GM18870 (cell line): ENCODE measurements around the gene ANXA11.
"Not testable (repeated sequence)": the region's sequence is repeated elsewhere in the genome, so short reads cannot be mapped to it uniquely, and the experiment has no call there.

Source experiments
- ATAC-seq: cut with Tn5 transposase; IDR thresholded peaks from one replicate; pipeline ENCODE4 v1.9.1; 2021; ENCODE audit warnings: moderate library complexity; ENCODE audit not compliant: unreplicated experiment

The ANXA11 gene

GRCh38 chr10:80210259-80210658, 4.9 kb upstream of the ANXA11 start:
- no peak for ATAC-seq

- ATAC-seq, result no peak
Observed at GRCh38 chr10:80207768-80208370, 2.5 kb upstream of the ANXA11 start.

GRCh38 chr10:80206277-80206655, 929 bp upstream of the ANXA11 start:
- ATAC-seq, result no peak

- ATAC-seq, result no peak
Observed at GRCh38 chr10:80204677-80205476, 460 bp downstream of the ANXA11 start.

- ATAC-seq, result peak; percentile 1
Observed at GRCh38 chr10:80203835-80204676, 1.3 kb downstream of the ANXA11 start.

- ATAC-seq, result peak; percentile 73
Observed at GRCh38 chr10:80202934-80203834, 2.2 kb downstream of the ANXA11 start.

- ATAC-seq, result not testable (repeated sequence)
Observed at GRCh38 chr10:80202530-80202929, 2.8 kb downstream of the ANXA11 start.

GRCh38 chr10:80201608-80202141, 3.7 kb downstream of the ANXA11 start:
- no peak for ATAC-seq

GRCh38 chr10:80200687-80201086, 4.7 kb downstream of the ANXA11 start:
- ATAC-seq, result no peak

- no peak for ATAC-seq
Observed at GRCh38 chr10:80200259-80200658, 5.1 kb downstream of the ANXA11 start.

GRCh38 chr10:80199828-80200227, 5.5 kb downstream of the ANXA11 start:
- no peak for ATAC-seq

- no peak for ATAC-seq
Observed at GRCh38 chr10:80197972-80198916, 7.1 kb downstream of the ANXA11 start.

- ATAC-seq, result peak; percentile 2
Observed at GRCh38 chr10:80196950-80197315, 8.4 kb downstream of the ANXA11 start.

GRCh38 chr10:80196270-80196949, 8.9 kb downstream of the ANXA11 start:
- ATAC-seq, result peak; percentile 78

- no peak for ATAC-seq
Observed at GRCh38 chr10:80195046-80195574, 10.2 kb downstream of the ANXA11 start.

- ATAC-seq, result no peak
Observed at GRCh38 chr10:80194373-80195045, 10.8 kb downstream of the ANXA11 start.

GRCh38 chr10:80192553-80192952, 12.8 kb downstream of the ANXA11 start:
- ATAC-seq, result no peak
